PFSK-1 (cell line): ENCODE data around the gene TCAP.

ENCODE experiments used
- POLR2AphosphoS5 ChIP-seq: IDR thresholded peaks from 2 replicates; pipeline ENCODE4 v1.6.1; 2012; ENCODE audit warnings: low read depth, mild to moderate bottlenecking, control low read depth, low read length, moderate library complexity
- REST ChIP-seq, 2 experiments: IDR thresholded peaks; 2 replicates each; pipeline versions ENCODE4 v1.6.1 to v1.8.0; 2011 to 2012; ENCODE audit warnings: low read depth in 2 of 2, low read length in 2 of 2, control low read depth in 1 of 2, inconsistent platforms in 1 of 2, mild to moderate bottlenecking in 1 of 2, moderate library complexity in 1 of 2; ENCODE audit not compliant: insufficient read depth in 1 of 2
- SIN3A ChIP-seq: IDR thresholded peaks from 2 replicates; pipeline ENCODE4 v1.6.1; 2012; ENCODE audit warnings: mild to moderate bottlenecking, low read length, moderate library complexity, borderline replicate concordance; ENCODE audit not compliant: insufficient read depth

- TF ChIP-seq POLR2AphosphoS5 (no peak), SIN3A (no peak), REST (IDR thresholded peaks at IDR 0.05; ENCODE audit: insufficient read depth in 1 of 2, low read depth in 2 of 2, low read length in 2 of 2) (no peak)
Measured at GRCh38 chr17:39639566-39640458, 25.3 kb upstream of the TCAP start.
